Superior temporal gyrus (tissue), 1 donor: ENCODE measurements around the gene CLCN4.
A peak's percentile ranks its signal among the peaks of the same experiment; 100 is the strongest.

ENCODE experiments used
- DNase-seq: peaks from one replicate; pipeline ENCODE4 v3.0.0-alpha.2; 2016; ENCODE audit errors: extremely low spot score

The CLCN4 gene

DNA sequence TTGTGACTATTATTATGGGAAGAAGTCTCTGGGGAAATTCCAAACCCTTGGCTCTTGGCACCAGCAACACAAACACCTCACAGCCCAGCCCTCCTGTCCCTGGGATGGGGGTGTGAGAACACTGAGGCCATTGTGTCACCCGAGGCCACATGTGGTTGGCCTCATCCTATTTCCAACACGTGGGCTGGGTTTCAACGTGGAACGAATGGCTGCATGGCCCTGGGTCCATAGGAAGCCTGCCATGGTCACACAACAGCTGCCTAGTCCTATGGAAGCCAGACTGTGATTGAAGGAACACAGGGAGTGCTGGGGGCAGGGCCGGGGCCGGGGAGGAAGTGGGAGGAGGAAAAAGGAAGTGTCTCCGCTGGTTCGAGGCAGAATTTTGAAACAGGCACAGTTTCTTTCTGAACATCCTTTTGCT lies 10.0 kb downstream of the CLCN4 start:
- peak; percentile 73 for DNase-seq

DNA sequence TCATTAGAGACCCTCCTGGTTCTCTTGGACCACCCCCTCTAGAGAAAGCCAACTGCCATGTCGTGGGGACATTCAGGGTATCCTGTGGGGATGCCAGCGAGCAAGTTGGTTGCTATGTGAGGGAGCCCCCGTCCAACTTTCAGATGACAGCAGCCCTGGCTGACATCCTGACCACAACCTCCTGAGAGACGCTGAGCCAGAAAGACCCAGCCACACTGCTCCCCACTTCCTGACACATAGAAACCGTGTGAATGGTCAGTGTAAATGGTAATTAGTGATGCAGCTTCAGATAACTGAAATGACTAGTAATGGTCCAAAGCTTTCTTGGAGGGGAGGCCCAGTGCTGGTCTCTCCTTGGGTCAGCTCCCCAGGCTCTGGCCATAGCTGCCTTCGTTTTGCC lies 10.8 kb downstream of the CLCN4 start:
- no peak for DNase-seq

DNA sequence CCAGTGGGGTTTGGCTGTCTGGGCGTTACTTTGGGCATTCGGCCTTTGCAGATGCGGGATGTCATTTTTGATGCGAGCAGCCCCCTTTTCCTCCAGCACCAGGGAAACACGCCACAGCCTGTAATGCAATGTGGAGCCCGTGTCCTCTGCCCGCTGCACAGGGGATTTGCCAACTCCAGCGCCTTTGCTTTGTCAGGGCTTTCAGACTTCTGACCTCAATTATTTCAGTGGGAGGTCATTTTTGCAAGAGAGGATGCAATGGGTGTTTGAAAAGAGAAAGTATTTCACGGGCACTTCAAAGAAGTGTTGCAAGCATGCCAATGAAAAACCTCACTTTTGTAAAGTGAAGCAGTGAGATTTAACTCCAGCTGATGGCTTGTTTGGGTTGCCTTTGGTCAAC lies 11.5 kb downstream of the CLCN4 start:
- peak; percentile 8 for DNase-seq

DNA sequence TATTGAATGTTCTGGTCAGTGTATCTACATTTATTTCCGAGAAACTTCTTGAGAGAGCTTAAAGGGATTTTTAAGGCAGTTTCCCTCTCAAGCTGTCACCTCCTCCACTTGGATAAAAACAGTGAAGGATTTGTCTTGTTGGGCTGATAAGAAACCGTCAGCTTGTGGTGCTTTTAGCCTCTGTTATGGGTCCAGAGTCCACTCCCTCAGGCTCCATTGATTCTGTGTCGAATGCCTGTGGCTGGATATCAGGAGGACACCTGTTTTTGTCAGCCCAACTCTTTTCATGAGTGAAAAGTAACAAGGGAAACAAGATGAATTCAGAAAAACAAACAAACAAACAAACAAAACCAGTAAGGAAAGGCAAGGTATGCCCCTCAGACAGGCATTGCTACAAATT lies 12.4 kb downstream of the CLCN4 start:
- DNase-seq: peak; percentile 8

DNA sequence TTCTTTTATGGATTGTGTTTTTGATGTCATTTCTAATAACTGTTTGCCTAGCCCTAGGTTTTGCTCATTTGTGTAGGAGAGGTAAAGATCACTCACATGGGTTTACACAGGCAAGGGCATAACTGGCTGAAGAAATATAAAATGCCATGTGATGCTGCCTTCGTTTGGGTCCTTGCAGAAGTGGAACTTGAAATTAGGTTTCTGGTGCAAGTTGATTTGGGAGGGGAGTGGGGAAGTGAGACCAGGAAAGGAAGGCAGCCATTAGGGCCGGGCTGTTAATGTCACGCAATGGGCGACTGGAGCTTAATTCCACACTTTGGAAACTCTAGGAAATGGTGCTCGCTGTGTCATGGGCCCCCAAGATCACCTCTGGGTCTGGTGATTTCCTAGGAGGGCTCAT lies 14.5 kb downstream of the CLCN4 start:
- DNase-seq: peak; percentile 6

DNA sequence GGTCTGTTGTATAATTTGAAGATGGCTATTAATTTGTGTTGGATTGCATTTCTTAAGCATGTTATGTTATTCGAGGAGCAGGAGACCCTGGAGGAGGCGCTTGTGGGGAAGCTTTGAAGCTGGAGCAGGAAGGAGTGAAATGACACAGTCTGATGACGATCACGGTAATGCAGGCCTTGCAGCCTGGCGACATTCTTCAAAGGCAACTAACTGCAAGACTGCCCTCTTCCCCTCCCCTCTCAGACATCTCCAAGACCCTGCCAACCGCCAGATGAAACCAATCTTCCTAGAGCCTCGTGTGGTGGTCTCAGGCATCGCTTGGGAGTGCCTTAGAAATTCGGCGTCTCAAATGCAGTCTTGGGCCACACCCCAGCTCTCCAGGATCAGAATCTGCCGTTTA lies 16.1 kb downstream of the CLCN4 start:
- peak; percentile 18 for DNase-seq

DNA sequence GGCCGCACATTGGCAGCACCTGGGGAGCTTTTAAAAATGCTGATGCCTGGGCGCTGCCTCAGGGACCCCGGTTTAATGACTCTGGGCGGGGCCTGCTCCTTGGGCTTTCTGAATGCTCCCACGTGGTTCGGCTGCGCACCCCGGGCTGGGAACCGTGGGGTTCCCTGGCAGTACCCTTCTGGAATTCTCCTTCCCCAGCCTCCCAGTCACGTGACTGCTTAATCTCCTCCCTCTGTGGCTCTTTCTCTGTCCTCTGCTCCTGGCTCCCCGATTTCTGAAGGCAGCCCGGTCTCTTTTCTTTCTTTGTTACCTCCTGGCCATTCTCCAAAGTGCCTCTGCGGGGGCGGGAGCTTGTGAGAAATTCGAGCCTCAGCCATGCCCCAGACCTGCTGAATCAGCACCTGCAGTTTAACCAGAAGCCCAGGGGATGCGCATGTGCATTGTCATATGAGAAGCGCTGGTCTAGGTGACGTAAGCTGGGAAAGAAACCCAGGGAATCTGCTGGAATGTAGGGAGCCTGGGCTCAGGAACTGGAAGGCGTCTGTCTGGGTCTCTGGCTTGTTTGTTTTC lies 16.6 kb downstream of the CLCN4 start:
- DNase-seq: peak; percentile 46

DNA sequence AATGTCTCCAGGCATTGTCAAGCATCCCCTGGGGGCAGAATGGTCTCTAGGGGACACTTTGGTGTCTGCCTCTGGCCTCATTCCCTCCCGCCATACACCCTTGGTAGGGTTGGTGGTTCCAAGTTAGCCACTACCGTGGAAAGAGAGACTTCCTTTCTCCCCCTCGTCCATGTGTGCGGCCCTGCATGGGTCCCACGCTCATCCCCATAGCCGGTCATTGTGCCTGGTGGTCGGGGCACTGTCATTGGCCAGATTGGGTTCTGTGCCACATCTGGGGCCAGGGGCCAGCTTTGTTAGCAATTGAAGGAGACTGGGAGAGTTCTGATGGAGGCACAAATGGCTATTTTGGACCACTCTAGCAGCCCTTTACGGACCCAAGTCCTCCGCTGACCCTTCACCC lies 17.3 kb downstream of the CLCN4 start:
- DNase-seq: no peak

DNA sequence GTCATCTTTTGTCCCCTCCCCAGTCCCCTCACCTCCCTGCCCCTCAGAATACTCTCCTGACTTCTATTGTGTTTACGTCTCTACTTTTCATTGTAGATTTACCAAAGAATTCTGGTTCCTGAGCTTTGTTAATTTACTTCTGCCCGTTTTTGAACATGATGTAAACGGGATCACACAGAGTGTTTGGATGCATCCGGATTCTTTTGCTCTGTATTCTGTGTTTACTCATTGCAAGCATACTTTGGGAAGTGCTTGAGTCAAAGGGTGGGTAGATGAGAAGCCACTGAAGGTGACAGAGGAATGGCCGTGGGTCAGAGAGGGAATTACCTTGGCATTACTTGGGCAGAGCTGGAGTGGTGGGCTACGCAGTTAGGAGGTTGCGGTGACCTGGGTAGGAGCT lies 18.0 kb downstream of the CLCN4 start:
- DNase-seq: peak; percentile 7

DNA sequence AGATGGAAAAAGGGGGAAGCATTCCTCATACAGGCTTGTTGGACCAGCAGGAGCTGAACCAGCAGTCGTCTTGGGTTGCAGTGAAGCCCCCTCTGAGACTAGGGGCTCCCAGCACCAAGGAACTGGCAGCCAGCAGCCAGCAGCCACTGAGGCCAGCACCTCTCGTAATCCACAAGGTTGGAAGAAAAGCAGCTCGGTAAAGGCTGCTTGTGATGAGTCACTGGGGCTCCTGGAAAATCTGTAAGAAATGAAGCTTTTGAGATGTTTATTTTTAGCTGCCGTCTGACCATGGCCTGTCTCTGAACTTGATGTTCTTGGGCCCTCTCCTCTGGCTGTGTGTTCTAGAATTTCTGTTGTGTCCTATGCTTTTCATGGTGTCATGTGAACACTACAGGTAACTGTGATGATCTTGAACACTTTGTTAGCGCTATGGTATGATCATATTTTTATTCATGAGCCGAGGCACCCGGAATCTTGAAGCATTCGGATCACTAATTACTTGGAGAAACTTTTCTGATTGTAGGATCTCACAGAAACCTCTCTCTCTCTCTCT lies 18.6 kb downstream of the CLCN4 start:
- peak; percentile 28 for DNase-seq

DNA sequence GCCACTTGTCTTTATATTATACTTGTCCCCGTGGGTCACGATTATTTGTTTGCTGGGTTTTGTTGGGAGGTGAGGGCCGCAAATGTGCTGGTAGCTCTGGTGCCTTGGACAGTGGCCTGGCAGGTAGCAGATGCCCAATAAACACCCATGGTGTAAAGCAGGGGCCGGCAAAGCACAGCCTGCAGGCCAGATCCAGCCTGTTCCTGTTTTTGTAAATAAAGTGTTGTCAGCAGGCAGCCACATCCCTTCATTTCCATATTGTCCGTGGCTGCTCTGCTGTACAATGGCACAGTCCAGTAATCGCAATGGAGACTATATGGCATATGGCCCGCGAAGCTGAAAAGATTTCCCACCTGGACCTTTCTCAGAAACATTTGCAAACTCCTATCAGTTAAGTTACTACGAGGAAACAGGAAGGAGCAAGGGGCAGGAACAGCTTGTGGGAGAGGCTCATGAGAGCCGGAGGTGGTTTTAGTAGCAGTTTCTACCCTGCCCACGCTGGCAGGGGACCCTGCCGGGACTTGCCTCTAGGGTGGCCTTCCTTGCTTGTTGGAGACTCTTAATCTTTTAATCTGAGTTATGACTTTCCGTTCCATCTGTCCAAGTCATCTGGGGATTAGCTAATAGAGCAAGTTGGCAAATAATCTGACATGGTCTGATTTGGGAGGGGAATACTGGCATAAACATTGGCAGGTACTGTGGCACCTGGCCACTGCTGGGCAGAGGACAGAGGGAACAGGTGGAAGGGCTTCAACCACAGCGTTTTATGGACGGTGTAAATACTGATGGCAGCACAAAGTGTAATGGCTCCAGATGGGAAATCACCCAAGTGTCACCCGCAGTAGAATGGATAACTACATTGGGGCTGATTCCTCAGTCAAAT lies 19.6 kb downstream of the CLCN4 start:
- DNase-seq: peak; percentile 10

DNA sequence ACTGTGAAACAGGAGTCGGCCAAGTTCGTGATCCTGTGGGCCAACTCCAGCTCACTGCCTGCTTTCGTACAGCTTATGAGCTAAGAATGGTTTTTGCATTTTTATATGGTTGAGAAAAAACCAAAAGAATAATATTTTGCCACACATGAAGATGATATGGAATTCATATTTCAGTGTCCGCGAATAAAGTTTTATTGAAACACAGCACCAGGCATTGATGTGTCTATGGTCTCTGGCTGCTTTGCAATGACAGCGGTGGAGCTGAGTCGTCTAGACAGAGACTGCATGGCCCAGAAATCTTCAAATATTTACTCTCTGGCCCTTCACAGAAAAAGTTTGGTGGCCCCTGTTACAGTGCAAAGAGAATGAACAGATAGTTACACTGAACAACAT lies 20.2 kb downstream of the CLCN4 start:
- peak; percentile 12 for DNase-seq

DNA sequence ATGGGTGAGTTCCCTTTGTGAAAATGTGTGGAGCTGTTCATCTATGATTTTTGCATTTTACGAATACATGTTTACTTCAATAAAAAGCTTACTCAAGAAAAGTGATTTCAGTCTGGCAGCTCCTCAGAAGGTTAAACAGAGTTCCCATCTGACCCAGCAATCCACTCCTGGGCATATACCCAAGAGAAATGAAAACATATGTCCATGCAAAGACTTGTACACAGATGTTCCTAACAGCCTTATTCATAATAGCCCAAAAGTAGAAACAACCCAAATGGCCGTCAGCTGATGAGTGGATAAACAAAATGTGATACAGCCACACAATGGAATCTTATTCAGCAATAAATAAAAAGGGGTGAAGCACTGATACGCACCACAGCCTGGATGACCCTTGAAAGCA lies 20.8 kb downstream of the CLCN4 start:
- peak; percentile 65 for DNase-seq

DNA sequence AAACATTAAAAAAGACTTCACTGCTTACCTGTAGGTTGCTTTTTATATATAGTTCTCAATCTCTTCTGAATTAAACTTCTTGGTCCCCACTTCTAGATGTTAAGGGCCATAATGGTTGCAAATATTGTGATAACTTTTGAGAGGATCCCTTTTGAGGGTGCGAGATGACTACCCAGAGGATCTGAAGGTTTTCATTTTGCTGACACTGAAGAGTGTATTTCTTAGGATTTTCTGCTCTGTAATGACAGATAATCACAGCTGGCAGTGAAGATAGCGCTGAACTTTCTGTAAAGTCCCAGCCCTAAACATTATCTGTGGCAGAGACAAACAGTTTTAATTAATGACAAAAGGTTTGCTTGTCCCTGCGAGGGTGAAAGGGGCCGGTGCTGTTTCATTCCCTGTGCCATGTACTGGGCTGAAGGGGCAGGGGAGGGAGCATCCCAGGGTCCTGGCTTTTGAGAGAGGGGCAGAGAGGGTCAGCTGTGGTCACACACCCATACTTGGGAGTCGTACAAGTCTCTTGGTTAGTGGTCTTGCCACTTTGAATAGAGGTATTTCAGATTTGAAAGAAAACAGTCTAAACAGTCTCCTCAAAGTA lies 22.2 kb downstream of the CLCN4 start:
- DNase-seq: no peak

DNA sequence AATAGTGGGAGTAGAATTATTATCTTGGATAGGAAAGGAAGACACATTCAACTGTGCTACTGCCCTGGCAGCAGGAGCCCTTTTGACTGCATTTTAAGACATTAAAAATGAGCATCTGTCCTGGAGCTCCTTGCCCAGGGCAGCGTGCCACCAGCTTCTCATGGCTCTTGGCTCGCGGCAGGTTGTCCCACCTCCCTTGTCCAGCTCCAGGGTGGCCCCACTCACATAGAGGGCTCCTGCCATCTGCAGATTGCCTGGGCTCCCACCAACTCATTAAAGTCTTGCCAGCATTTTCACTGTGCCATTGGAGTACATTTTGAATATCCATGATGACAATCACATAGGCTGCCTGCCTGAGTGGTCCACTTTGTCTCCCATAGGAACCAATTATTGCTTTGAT lies 27.0 kb downstream of the CLCN4 start:
- DNase-seq: no peak

DNA sequence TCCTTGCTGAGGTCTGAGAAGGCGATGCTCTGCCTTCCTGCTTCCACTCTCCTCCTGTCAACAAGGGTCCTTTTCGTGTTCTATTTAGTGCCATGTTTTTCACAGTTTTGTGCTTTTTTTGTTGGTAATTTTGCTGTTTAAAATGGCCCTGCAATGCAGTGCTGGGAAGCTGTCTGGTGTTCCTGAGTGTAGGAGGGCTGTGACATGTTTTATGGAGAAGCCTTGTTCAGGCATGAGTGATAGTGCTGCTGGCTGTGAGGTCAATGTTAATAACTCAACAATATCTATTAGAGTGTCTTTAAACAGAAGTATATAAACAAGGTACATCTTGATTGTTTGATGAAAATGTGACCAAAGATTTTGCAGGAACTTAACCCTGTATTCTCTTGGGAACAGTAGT lies 27.6 kb downstream of the CLCN4 start:
- peak; percentile 9 for DNase-seq

DNA sequence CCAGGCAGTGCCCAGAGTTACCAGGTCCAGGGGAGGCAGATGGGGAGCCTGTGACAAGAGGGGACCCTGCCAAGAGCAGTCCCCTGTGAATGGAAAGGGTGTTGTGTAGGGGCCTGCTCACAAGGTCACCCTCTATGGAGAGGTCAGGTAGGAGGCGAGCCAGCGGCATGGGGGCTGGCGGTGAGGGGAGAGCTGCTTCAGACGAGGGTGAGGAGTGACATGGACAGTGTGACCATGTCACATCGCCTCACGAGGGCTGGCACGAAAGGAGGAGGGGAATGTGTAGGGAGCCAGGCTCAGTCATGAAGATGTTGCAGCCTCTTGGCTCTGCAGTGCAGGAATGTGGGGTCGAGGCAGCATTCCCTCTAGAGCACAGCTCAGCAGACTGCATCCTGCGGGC lies 29.6 kb downstream of the CLCN4 start:
- DNase-seq: no peak

DNA sequence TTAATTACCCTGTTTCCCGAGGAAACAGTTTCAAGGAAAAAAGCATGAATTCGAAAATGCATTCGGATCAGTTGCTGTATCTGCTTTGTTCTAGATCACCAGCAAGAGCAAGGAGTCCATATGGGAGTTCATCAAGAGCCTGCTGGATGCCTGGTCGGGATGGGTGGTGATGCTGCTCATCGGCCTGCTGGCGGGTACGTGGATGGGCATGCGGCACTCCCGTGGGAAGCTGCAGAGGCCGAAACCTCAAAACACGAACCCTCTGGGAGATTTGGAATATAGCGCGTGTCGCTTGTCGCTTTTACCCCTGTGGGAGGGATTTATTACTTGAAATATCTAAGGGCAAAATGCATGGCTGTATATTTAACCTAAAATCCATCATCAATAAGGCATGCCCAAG lies 30.6 kb downstream of the CLCN4 start:
- DNase-seq: no peak

DNA sequence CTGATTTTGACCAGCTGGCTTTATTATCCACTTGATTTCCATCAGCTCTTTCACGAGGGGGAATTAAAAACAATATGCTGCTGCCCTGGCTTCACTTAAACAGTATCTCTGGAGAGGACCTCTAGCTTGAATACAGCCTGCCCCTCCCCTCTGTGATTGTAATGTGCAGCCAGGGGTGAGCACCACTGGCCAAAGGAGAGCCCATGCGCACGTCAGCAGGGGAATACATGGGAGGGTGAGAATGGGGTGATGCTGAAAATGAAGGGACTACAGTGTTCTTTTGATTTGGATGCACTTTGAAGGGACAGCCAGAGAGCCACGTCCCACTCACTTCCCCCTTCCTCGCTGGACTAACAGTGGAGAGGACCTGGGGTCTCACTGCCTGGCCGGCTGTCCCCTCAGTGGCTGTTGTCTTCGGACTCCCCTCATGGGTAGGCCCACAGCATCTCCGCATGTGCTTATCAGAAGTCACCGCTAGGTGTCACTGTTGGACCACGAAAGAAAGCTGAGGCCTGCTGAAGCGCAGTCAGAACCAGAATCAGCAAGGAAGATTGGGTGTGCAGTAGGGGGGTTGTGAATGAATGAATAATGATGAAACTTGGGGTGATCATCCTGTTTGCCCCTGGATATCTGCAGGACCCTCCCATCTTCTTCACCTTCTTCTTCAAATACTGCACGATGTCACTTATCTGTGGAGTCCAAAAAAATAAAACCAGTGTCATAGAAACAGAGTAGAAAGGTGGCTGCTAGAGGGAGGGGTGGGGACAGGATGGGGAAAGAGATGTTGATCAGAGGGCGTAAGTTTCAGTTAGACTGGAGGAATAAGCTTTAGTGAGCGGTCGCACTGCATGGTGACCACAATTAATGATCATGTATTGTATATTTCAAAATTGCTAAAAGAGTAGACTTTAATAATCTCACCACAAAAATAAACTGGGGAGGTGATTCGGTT lies 32.8 kb downstream of the CLCN4 start:
- DNase-seq: peak; percentile 90

DNA sequence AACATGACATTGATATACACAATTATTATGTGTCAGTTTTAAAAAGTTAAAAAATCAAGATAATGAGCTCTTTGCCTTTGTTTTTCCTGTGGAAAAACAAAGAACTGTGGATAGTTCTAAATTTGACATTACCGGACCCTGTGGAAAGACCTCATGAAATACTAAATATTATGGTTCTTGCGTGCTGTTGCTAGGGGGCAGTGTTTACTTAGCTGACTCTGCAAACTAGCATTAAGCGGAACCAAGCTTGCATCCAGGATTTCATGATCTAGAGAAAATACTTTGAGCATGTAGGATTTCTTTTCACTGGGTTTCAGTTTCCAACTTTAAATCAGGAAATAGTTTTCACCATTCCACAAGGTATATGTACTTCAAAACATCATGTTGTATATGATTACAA lies 33.6 kb downstream of the CLCN4 start:
- peak; percentile 71 for DNase-seq

DNA sequence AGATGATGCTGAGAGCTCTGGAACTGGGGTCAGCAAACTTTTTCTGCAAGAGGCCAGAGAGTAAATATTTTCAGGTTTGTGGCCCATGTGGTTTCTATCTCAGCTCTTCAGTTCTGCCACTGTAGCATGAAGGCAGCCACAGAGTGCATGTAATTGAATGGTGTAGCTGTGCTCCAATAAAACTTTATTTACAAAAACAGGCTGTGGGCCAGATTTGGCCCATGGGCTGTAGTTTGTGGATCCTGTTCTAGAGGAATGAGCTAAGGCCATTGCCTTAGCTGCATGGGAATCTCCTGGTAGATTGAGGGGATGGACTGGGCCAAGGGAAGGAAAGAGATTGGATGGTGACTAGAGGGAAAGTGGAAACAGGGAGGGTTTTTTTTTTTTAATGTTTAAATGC lies 36.8 kb downstream of the CLCN4 start:
- DNase-seq: no peak

DNA sequence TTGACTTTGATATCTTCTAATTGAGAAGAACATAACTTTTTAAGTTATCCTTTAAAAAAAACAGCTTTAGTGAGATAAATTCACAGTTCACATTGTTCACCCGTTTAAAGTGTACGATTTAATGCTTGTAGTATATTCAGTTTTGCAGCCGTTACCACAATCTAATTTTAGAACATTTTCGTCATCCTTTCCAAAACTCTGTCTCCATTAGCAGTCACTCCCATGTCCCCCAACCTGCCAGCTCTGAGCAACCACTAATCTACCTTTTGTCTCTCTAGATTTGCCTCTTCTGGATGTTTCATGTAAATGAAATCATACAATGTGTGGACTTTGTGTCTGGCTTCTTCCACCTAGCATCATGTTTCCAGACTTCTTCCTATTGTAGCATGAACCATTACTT lies 38.6 kb downstream of the CLCN4 start:
- DNase-seq: no peak
